ENCODE data around the gene SALL4.
"Not testable (repeated sequence)": the region's sequence is repeated elsewhere in the genome, so short reads cannot be mapped to it uniquely, and the experiment has no call there.

SALL4 gene

DNA sequence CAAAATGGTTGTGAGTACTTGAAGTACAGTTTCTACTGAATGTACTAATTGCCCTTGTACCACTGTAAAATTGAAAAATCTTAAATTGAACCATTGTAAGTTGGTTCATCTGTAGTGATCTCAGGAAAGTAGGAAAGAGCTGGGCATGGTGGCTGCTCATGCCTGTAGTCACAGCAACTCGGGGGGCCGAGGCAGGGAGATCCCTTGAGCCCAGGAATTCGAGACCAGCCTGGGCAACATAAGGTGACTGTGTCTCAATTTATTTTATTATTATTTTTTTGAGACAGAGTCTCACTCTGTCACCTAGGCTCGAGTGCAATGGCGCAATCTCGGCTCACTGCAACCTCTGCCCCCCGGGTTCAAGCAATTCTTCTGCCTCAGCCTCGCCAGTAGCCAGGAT, 14.5 kb upstream of the SALL4 start:
- not testable (repeated sequence) for H2BK15ac ChIP-seq (replicated peaks; ENCODE audit: low read depth); H3K4me3 ChIP-seq (ENCODE audit: low read length); H3K79me1 ChIP-seq (ENCODE audit: low read length); H4K5ac ChIP-seq (ENCODE audit: low read length); DNase-seq; H3K27ac ChIP-seq (ENCODE audit: low read depth, low read length); H3K36me3 ChIP-seq (ENCODE audit: control insufficient read depth, insufficient read depth, low read length); H3K4ac ChIP-seq (ENCODE audit: low read depth, low read length); H3K4me2 ChIP-seq (ENCODE audit: low read length); H3K27me3 ChIP-seq (ENCODE audit: insufficient read depth, low read length, poor library complexity); H2BK120ac ChIP-seq (ENCODE audit: low read depth, low read length); H3K23ac ChIP-seq (ENCODE audit: low read length); H3K4me1 ChIP-seq (ENCODE audit: control insufficient read depth, low read depth, low read length); H2AK5ac ChIP-seq (ENCODE audit: low read length); H4K8ac ChIP-seq (ENCODE audit: low read depth, low read length); H3K9ac ChIP-seq (ENCODE audit: low read length); H2BK5ac ChIP-seq (ENCODE audit: low read length); H3K56ac ChIP-seq (ENCODE audit: low read length); H3K18ac ChIP-seq (ENCODE audit: low read length); H3K79me2 ChIP-seq (ENCODE audit: control insufficient read depth, insufficient read depth, low read length)
- no CpG with 5 or more reads among the region's 8 CpGs for WGBS (ENCODE audit: extremely low coverage, insufficient coverage, low lambda C conversion rate)

- Histone ChIP-seq H2BK120ac (ENCODE audit: low read depth, low read length) (no peak overlapping the region), H4K8ac (ENCODE audit: low read depth, low read length) (no peak overlapping the region), H4K5ac (ENCODE audit: low read length) (no peak overlapping the region), H3K4me2 (ENCODE audit: low read length) (no peak overlapping the region), H3K4me3 (ENCODE audit: low read length) (no peak overlapping the region), H3K79me1 (ENCODE audit: low read length) (no peaks in the 10 kb centered on the region), H3K23ac (ENCODE audit: low read length) (no peak overlapping the region), H2AK5ac (ENCODE audit: low read length) (peak overlapping the region; percentile 51), H3K27me3 (ENCODE audit: insufficient read depth, low read length, poor library complexity) (no peaks in the 10 kb centered on the region), H3K36me3 (ENCODE audit: control insufficient read depth, insufficient read depth, low read length) (no peaks in the 10 kb centered on the region), H2BK15ac (replicated peaks; ENCODE audit: low read depth) (no peak overlapping the region), H2BK5ac (ENCODE audit: low read length) (no peak overlapping the region), H3K18ac (ENCODE audit: low read length) (no peak overlapping the region), H3K27ac (ENCODE audit: low read depth, low read length) (no peak overlapping the region), H3K4ac (ENCODE audit: low read depth, low read length) (no peak overlapping the region), H3K9ac (ENCODE audit: low read length) (no peak overlapping the region), H3K56ac (ENCODE audit: low read length) (no peak overlapping the region), H3K4me1 (ENCODE audit: control insufficient read depth, low read depth, low read length) (no peaks in the 10 kb centered on the region), H3K79me2 (ENCODE audit: control insufficient read depth, insufficient read depth, low read length) (no peaks in the 10 kb centered on the region)
- WGBS (ENCODE audit: extremely low coverage, insufficient coverage, low lambda C conversion rate): no CpG with 5 or more reads among the region's 5 CpGs
- DNase-seq: no peak
These were observed 13.2 kb upstream of the SALL4 start for GRCh38 chr20:51815383-51816076.

DNA sequence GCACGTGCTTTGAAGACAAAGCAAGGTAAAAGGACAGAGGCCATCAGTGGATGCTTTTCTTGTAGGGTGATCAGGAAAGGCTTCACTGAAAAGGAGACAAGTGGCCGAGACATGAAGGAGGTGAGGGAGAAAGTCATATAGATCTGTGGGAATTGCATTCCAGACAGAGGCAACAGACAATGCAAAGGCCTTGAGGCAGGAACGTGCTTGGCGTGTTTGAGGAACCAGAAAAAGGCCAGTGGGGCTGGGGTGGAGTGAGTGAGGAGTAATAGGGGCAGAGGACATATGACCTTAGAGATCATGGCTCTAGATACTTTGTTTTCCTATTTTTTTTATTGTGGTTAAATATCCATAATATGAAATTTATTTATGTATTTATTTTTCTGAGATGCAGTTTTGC, 10.5 kb upstream of the SALL4 start:
- no peak overlapping the region for H2BK15ac ChIP-seq (replicated peaks; ENCODE audit: low read depth)
- no peak overlapping the region for H3K18ac ChIP-seq (ENCODE audit: low read length)
- H3K4me2 ChIP-seq (ENCODE audit: low read length): no peak overlapping the region
- no peak overlapping the region for H3K4ac ChIP-seq (ENCODE audit: low read depth, low read length)
- no peaks in the 10 kb centered on the region for H3K36me3 ChIP-seq (ENCODE audit: control insufficient read depth, insufficient read depth, low read length)
- no peak overlapping the region for H3K56ac ChIP-seq (ENCODE audit: low read length)
- no peaks in the 10 kb centered on the region for H3K79me2 ChIP-seq (ENCODE audit: control insufficient read depth, insufficient read depth, low read length)
- WGBS (ENCODE audit: extremely low coverage, insufficient coverage, low lambda C conversion rate): no CpG with 5 or more reads among the region's 4 CpGs
- H3K23ac ChIP-seq (ENCODE audit: low read length): no peak overlapping the region
- no peak overlapping the region for H3K27ac ChIP-seq (ENCODE audit: low read depth, low read length)
- no peak overlapping the region for H4K8ac ChIP-seq (ENCODE audit: low read depth, low read length)
- H3K4me3 ChIP-seq (ENCODE audit: low read length): no peak overlapping the region
- no peaks in the 10 kb centered on the region for H3K27me3 ChIP-seq (ENCODE audit: insufficient read depth, low read length, poor library complexity)
- H2BK5ac ChIP-seq (ENCODE audit: low read length): no peak overlapping the region
- no peak overlapping the region for H2BK120ac ChIP-seq (ENCODE audit: low read depth, low read length)
- H3K4me1 ChIP-seq (ENCODE audit: control insufficient read depth, low read depth, low read length): no peaks in the 10 kb centered on the region
- no peaks in the 10 kb centered on the region for H3K79me1 ChIP-seq (ENCODE audit: low read length)
- DNase-seq: no peak
- no peak overlapping the region for H3K9ac ChIP-seq (ENCODE audit: low read length)
- H4K5ac ChIP-seq (ENCODE audit: low read length): no peak overlapping the region
- no peak overlapping the region for H2AK5ac ChIP-seq (ENCODE audit: low read length)

DNA sequence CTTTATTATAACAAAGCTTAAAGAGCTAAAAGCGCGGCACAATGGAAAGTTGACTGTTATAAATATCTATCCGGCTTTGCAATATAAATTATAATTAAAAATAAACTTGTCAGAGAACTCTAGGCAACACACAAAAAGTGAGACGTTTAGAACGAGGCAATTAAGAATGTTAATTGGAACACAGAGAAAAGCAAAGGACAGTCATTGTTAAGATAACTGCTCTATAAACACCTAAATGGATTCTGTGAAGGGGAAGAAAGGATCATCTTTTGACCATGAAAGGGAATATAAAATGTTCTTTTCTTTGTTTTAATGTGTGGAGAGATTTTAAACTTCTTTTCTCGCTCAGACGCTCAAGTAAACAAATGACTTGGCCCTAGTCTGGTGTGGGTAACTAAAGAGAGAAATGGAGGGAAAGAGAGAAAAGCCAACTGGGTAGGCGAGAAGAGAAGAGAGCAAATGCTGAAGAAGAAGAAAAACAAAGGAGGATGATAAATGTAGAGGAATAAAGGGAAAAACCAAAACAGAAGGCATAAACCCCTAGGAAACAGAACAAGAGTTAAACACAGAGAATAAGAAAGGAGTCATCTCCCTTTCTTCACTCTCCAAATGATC, 9.3 kb upstream of the SALL4 start:
- H2BK15ac ChIP-seq (replicated peaks; ENCODE audit: low read depth): peak overlapping the region; percentile 23
- no peak overlapping the region for H3K27ac ChIP-seq (ENCODE audit: low read depth, low read length)
- H3K4me2 ChIP-seq (ENCODE audit: low read length): no peak overlapping the region
- H3K79me2 ChIP-seq (ENCODE audit: control insufficient read depth, insufficient read depth, low read length): no peaks in the 10 kb centered on the region
- H4K5ac ChIP-seq (ENCODE audit: low read length): no peak overlapping the region
- no peak overlapping the region for H2AK5ac ChIP-seq (ENCODE audit: low read length)
- H3K4me1 ChIP-seq (ENCODE audit: control insufficient read depth, low read depth, low read length): no peaks in the 10 kb centered on the region
- no peaks in the 10 kb centered on the region for H3K27me3 ChIP-seq (ENCODE audit: insufficient read depth, low read length, poor library complexity)
- no peak overlapping the region for H3K18ac ChIP-seq (ENCODE audit: low read length)
- WGBS (ENCODE audit: extremely low coverage, insufficient coverage, low lambda C conversion rate): no CpG with 5 or more reads among the region's 8 CpGs
- H4K8ac ChIP-seq (ENCODE audit: low read depth, low read length): no peak overlapping the region
- no peak overlapping the region for H3K4me3 ChIP-seq (ENCODE audit: low read length)
- DNase-seq: no peak
- no peaks in the 10 kb centered on the region for H3K79me1 ChIP-seq (ENCODE audit: low read length)
- no peak overlapping the region for H3K9ac ChIP-seq (ENCODE audit: low read length)
- no peak overlapping the region for H2BK120ac ChIP-seq (ENCODE audit: low read depth, low read length)
- no peak overlapping the region for H3K4ac ChIP-seq (ENCODE audit: low read depth, low read length)
- no peaks in the 10 kb centered on the region for H3K36me3 ChIP-seq (ENCODE audit: control insufficient read depth, insufficient read depth, low read length)
- no peak overlapping the region for H2BK5ac ChIP-seq (ENCODE audit: low read length)
- H3K56ac ChIP-seq (ENCODE audit: low read length): no peak overlapping the region
- no peak overlapping the region for H3K23ac ChIP-seq (ENCODE audit: low read length)

DNA sequence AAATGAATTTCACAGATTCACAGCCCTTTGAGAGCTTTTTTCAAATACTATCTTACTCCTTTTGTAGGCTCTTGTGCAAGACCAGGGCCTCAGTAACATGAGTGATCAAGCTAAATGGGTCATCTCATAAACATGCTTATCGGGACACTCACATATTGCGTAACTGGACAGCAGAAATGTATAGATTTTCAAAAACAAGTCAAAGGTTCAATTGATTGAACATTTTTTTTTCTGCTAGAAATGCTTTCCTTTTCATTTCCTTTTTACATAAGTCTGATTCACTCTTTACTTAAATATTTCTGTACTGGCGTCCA, 8.7 kb upstream of the SALL4 start:
- Histone ChIP-seq H3K79me2 (ENCODE audit: control insufficient read depth, insufficient read depth, low read length) (no peaks in the 10 kb centered on the region), H3K9ac (ENCODE audit: low read length) (no peak overlapping the region), H3K18ac (ENCODE audit: low read length) (peak overlapping the region; percentile 76), H3K27me3 (ENCODE audit: insufficient read depth, low read length, poor library complexity) (no peaks in the 10 kb centered on the region), H2BK15ac (replicated peaks; ENCODE audit: low read depth) (no peak overlapping the region), H3K23ac (ENCODE audit: low read length) (no peak overlapping the region), H3K4ac (ENCODE audit: low read depth, low read length) (no peak overlapping the region), H2BK5ac (ENCODE audit: low read length) (no peak overlapping the region), H3K4me3 (ENCODE audit: low read length) (no peak overlapping the region), H3K36me3 (ENCODE audit: control insufficient read depth, insufficient read depth, low read length) (no peaks in the 10 kb centered on the region), H4K8ac (ENCODE audit: low read depth, low read length) (no peak overlapping the region), H3K27ac (ENCODE audit: low read depth, low read length) (no peak overlapping the region), H3K56ac (ENCODE audit: low read length) (no peak overlapping the region), H2BK120ac (ENCODE audit: low read depth, low read length) (no peak overlapping the region), H3K4me2 (ENCODE audit: low read length) (no peak overlapping the region), H2AK5ac (ENCODE audit: low read length) (no peak overlapping the region), H3K79me1 (ENCODE audit: low read length) (no peaks in the 10 kb centered on the region), H3K4me1 (ENCODE audit: control insufficient read depth, low read depth, low read length) (no peaks in the 10 kb centered on the region), H4K5ac (ENCODE audit: low read length) (no peak overlapping the region)
- no CpG with 5 or more reads among the region's 3 CpGs for WGBS (ENCODE audit: extremely low coverage, insufficient coverage, low lambda C conversion rate)
- DNase-seq: no peak
